Right lobe of liver (tissue), 6 donors: ENCODE results near the gene PLXNA1. TPM values are rescaled to one million over a fixed set of nuclear protein-coding genes. Genes with fewer than 3 reads are reported as not detected.

Source experiments
- ATAC-seq, 4 donors: fragments of 200-7000 bp; cut with Tn5 transposase; one replicate each; pipeline ENCODE4 v1.9.1; 2020; ENCODE audit warnings: mild to moderate bottlenecking in 4 of 4, moderate library complexity in 4 of 4
- DNase-seq, 3 donors: peaks; one replicate each; pipeline ENCODE4 v3.0.0-alpha.2; 2020
- H3K27ac ChIP-seq, 3 donors: fragments of 200-600 bp; one replicate each; pipeline ENCODE4 v1.8.0; 2022
- H3K27me3 ChIP-seq, 2 donors: fragments of 200-600 bp; one replicate each; pipeline ENCODE4 v1.8.0; 2022
- H3K36me3 ChIP-seq, 4 donors: fragments of 200-600 bp; sonication (generic) in 1 of 4; one replicate each; pipeline versions ENCODE4 v1.5.1 to v1.8.0; 2017 to 2022; ENCODE audit warnings: control low read depth in 1 of 4
- H3K4me1 ChIP-seq, 4 donors: fragments of 200-600 bp; sonication (generic) in 1 of 4; one replicate each; pipeline versions ENCODE4 v1.5.1 to v1.8.0; 2017 to 2022; ENCODE audit warnings: control low read depth in 1 of 4
- H3K4me3 ChIP-seq, 3 donors: fragments of 200-600 bp; one replicate each; pipeline ENCODE4 v1.8.0; 2022
- H3K9me3 ChIP-seq, 4 donors: fragments of 200-600 bp; sonication (generic) in 1 of 4; one replicate each; pipeline versions ENCODE4 v1.5.1 to v1.8.0; 2017 to 2022; ENCODE audit warnings: control low read depth in 1 of 4
- CTCF ChIP-seq, 4 donors: fragments of 200-600 bp in 3 of 4; fragments of 450-650 bp in 1 of 4; IDR thresholded peaks; one replicate each; pipeline versions ENCODE4 v1.5.1 to v1.8.0; 2016 to 2022; ENCODE audit warnings: antibody characterized with exemption in 4 of 4, mild to moderate bottlenecking in 2 of 4
- POLR2A ChIP-seq: fragments of 450-650 bp; IDR thresholded peaks from one replicate; pipeline ENCODE4 v1.6.1; 2017; ENCODE audit warnings: antibody characterized with exemption, mild to moderate bottlenecking
- WGBS: methylation state at CpG from one replicate; pipeline ENCODE4 v1.1.6; 2018; ENCODE audit warnings: low coverage, low lambda C conversion rate; ENCODE audit not compliant: insufficient coverage; ENCODE audit errors: missing lambda C conversion rate; 5-methylcytosine and 5-hydroxymethylcytosine counted together
- intact Hi-C, 2 donors: fragments of 100-400 bp; cut with DNase I; formaldehyde crosslinking; loops; one replicate each; pipeline versions ENCODE4 v1.11.2 to v1.14.1; 2022
- long read RNA-seq: library from polyadenylated mRNA; unstranded; transcript quantifications from one replicate; pipeline ENCODE4 v2.0.0, GENCODE V29; 2019
- total RNA-seq, 6 experiments: library from RNA; depleted of rRNA in 2 of 6; stranded (reverse); fragments of >200 nt in 2 of 6; fragmentation: NEBNext Ultra II Directional in 3 of 6; extraction: Animal tissue kit (Norgen Biotek cat#: 25700) in 3 of 6; gene quantifications; one replicate each; pipeline versions ENCODE4 v1.1.0 to v1.2.4, GENCODE V29; 2016 to 2023
- donor health status: DM: no; HTN: yes; CAD: no.
- donor health status: DM: no; HTN: no; CAD: no.
- donor health status: DM: no; HTN: no; CAD: no.
- donor health status: DM: no; HTN: yes; CAD: no.
- donor health status: DM: no; HTN: yes; CAD: no.

PLXNA1 gene
- total RNA-seq, result 1 to 10 TPM; 2.0 to 8.7 (median 5.6) TPM
- long read RNA-seq, result 0 reads

- DNase-seq, result peak; percentile 77 to 84 (median 83)
- Histone ChIP-seq H3K36me3 (no peaks in the 10 kb centered on the region), H3K27ac (peak within 1 kb of the TSS; percentile 44 to 72 (median 66)), H3K9me3 (no peaks in the 10 kb centered on the region), H3K4me3 (peak within 1 kb of the TSS; percentile 54 to 69 (median 61)), H3K4me1 (no peaks in the 10 kb centered on the region), H3K27me3 (no peaks in the 10 kb centered on the region)
- 0% methylated on average over 7 of the region's 89 CpGs for WGBS
- intact Hi-C loops, result no loop called here
- TF ChIP-seq POLR2A (no peak), CTCF (IDR thresholded peaks at IDR 0.05) (peak; percentile 83 to 96 (median 92))
- peak; percentile 89 to 93 (median 93) for ATAC-seq
These were observed at the start of gene PLXNA1 for GRCh38 chr3:126982471-126983175. Gene PLXNA1 (plus strand): TSS chr3:126983115. CDS start chr3:126988594, 5,479 bp downstream.

- H3K9me3 ChIP-seq, result no peaks in the 10 kb centered on the region
- no peak for TF ChIP-seq POLR2A
- TF ChIP-seq CTCF (IDR thresholded peaks at IDR 0.05), result no peak
These were observed 48.8 kb upstream of the PLXNA1 start for GRCh38 chr3:126934031-126934531.

GRCh38 chr3:126934991-126935390 lies 47.9 kb upstream of the PLXNA1 start:
- WGBS, result 77% methylated on average over 6 of the region's 8 CpGs
- TF ChIP-seq CTCF (IDR thresholded peaks at IDR 0.05) (no peak), POLR2A (no peak)
- Histone ChIP-seq H3K4me1 (no peaks in the 10 kb centered on the region), H3K36me3 (no peaks in the 10 kb centered on the region), H3K4me3 (no peak overlapping the region), H3K27me3 (no peaks in the 10 kb centered on the region), H3K9me3 (no peaks in the 10 kb centered on the region), H3K27ac (no peak overlapping the region)
- ATAC-seq (no peak), DNase-seq (no peak)
- intact Hi-C loops, result no loop called here

More at GRCh38 chr3:126934031-126934531, 48.8 kb upstream of the PLXNA1 start:
- Histone ChIP-seq H3K27ac (no peak overlapping the region), H3K4me3 (no peak overlapping the region), H3K4me1 (no peaks in the 10 kb centered on the region), H3K27me3 (no peaks in the 10 kb centered on the region), H3K36me3 (no peaks in the 10 kb centered on the region)
- intact Hi-C loops, result no loop called here
- no peak for DNase-seq
- 58% methylated on average over 2 of the region's 4 CpGs for WGBS
- peak in 3 of 4 donors; percentile 28 to 52 (median 32) for ATAC-seq

GRCh38 chr3:126935756-126936509 lies 47.0 kb upstream of the PLXNA1 start:
- TF ChIP-seq POLR2A (no peak), CTCF (IDR thresholded peaks at IDR 0.05) (no peak)
- intact Hi-C loops, result no loop called here
- Histone ChIP-seq H3K4me1 (no peaks in the 10 kb centered on the region), H3K27me3 (no peaks in the 10 kb centered on the region), H3K27ac (no peak overlapping the region), H3K36me3 (no peaks in the 10 kb centered on the region), H3K4me3 (no peak overlapping the region), H3K9me3 (no peaks in the 10 kb centered on the region)
- 56% methylated on average over 2 of the region's 4 CpGs for WGBS
- ATAC-seq, result no peak
- no peak for DNase-seq
